CD8-positive, alpha-beta memory T cell (primary cell): ENCODE results near the gene KRT72. TPM values are rescaled to one million over a fixed set of nuclear protein-coding genes. Genes with fewer than 3 reads are reported as not detected.

Experiments
- CTCF ChIA-PET: fragments of 350-600 bp; sonication (Branson Sonifier 250); formaldehyde crosslinking; loops from one replicate; lab custom pipeline; 2021; ENCODE audit warnings: antibody characterized with exemption; lab: Charles Lee
- POLR2A ChIA-PET: fragments of 350-600 bp; sonication (Branson Sonifier 250); formaldehyde crosslinking; loops from one replicate; lab custom pipeline; 2021; ENCODE audit warnings: antibody characterized with exemption; lab: Charles Lee
- DNase-seq, 5 donors: peaks; one replicate each; pipeline versions ENCODE4 v3.0.0 to v3.0.0-alpha.2; 2020 to 2022; ENCODE audit warnings: mixed read lengths in 1 of 5
- H3K27ac ChIP-seq: one replicate; pipeline ENCODE4 v1.7.0; 2013; ENCODE audit warnings: low read depth, mild to moderate bottlenecking, low read length, moderate library complexity
- H3K27me3 ChIP-seq: 2 replicates; pipeline ENCODE4 v1.7.0; 2013; ENCODE audit warnings: low read length, mild to moderate bottlenecking; ENCODE audit not compliant: insufficient read depth, poor library complexity, severe bottlenecking
- H3K36me3 ChIP-seq: 2 replicates; pipeline ENCODE4 v1.7.0; 2013; ENCODE audit warnings: mild to moderate bottlenecking, low read length, moderate library complexity; ENCODE audit not compliant: insufficient read depth
- H3K4me1 ChIP-seq: 2 replicates; pipeline ENCODE4 v1.7.0; 2013; ENCODE audit warnings: mild to moderate bottlenecking, low read length, moderate library complexity; ENCODE audit not compliant: insufficient read depth
- H3K4me3 ChIP-seq: 2 replicates; pipeline ENCODE4 v1.7.0; 2013; ENCODE audit warnings: mild to moderate bottlenecking, low read length
- H3K9me3 ChIP-seq: 2 replicates; pipeline ENCODE4 v1.7.0; 2013; ENCODE audit warnings: mild to moderate bottlenecking, low read length
- H3K27ac Mint-ChIP-seq, 8 donors: one replicate each; pipeline ENCODE4 v1.8.0; 2020 to 2021; ENCODE audit warnings: mixed read lengths in 8 of 8, mild to moderate bottlenecking in 6 of 8, inconsistent platforms in 3 of 8, moderate library complexity in 3 of 8
- H3K27me3 Mint-ChIP-seq, 2 donors: one replicate each; pipeline ENCODE4 v1.8.0; 2020 to 2021; ENCODE audit warnings: mixed read lengths in 2 of 2, mild to moderate bottlenecking in 1 of 2, moderate library complexity in 1 of 2
- H3K36me3 Mint-ChIP-seq, 3 donors: one replicate each; pipeline ENCODE4 v1.8.0; 2020 to 2021; ENCODE audit warnings: mixed read lengths in 3 of 3, inconsistent platforms in 1 of 3, mild to moderate bottlenecking in 1 of 3
- H3K4me1 Mint-ChIP-seq, 3 donors: one replicate each; pipeline ENCODE4 v1.8.0; 2020 to 2021; ENCODE audit warnings: mixed read lengths in 3 of 3, inconsistent platforms in 1 of 3, mild to moderate bottlenecking in 1 of 3
- H3K4me3 Mint-ChIP-seq, 7 donors: one replicate each; pipeline ENCODE4 v1.8.0; 2020 to 2021; ENCODE audit warnings: mixed read lengths in 7 of 7, mild to moderate bottlenecking in 6 of 7, moderate library complexity in 4 of 7, inconsistent platforms in 2 of 7
- H3K9me3 Mint-ChIP-seq, 5 donors: one replicate each; pipeline ENCODE4 v1.8.0; 2020 to 2022; ENCODE audit warnings: mixed read lengths in 5 of 5, mild to moderate bottlenecking in 3 of 5, moderate library complexity in 2 of 5, inconsistent platforms in 1 of 5
- polyA plus RNA-seq: library from polyadenylated mRNA; unstranded; fragments of 300-500 nt; fragmentation: Illumina TruSeq; gene quantifications from one replicate; pipeline ENCODE4 v1.2.3, GENCODE V29; 2021
- total RNA-seq, 2 experiments: library from RNA; stranded (reverse); gene quantifications; one replicate each; pipeline ENCODE4 v1.2.3, GENCODE V29; 2021

KRT72 gene
- total and polyA plus RNA-seq, 3 experiments from 2014 or later = not detected

DNA sequence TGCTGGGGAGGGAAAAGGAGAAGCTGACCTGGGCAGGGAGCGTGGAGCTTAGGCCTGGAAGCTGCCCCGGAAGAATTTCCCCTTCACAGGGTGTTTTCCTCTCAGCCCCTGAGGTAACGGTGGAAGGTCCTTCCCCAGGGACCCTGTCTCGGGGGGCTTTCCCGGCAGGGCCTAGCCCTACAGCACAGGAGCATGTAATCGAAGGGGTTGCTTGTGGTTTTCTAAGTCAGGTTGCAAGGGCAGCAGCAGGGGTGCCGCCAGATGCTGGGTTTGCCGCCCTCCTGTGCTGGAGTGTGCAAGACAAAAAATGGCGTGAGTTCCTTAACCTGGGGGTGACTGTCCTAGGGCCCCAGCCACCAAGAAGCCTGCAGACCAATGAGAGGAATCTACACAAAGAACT lies 26.0 kb downstream of the KRT72 start:
- Histone ChIP-seq H3K36me3 (no peaks in the 10 kb centered on the region), H3K9me3 (no peaks in the 10 kb centered on the region), H3K4me1 (peaks cover 4% of the 10 kb centered on the region), H3K27ac (no peak overlapping the region), H3K27me3 (no peaks in the 10 kb centered on the region), H3K4me3 (no peak overlapping the region)
- CTCF ChIA-PET = no interaction called here
- no peak for DNase-seq
- Mint-ChIP-seq H3K4me1 (peaks cover 4% of the 10 kb centered on the region in 3 donors), H3K4me3 (no peak overlapping the region), H3K27ac (no peak overlapping the region), H3K9me3 (no peaks in the 10 kb centered on the region), H3K27me3 (peaks cover 4 to 25% of the 10 kb centered on the region in 2 donors), H3K36me3 (no peaks in the 10 kb centered on the region)
- POLR2A ChIA-PET = no interaction called here

DNA sequence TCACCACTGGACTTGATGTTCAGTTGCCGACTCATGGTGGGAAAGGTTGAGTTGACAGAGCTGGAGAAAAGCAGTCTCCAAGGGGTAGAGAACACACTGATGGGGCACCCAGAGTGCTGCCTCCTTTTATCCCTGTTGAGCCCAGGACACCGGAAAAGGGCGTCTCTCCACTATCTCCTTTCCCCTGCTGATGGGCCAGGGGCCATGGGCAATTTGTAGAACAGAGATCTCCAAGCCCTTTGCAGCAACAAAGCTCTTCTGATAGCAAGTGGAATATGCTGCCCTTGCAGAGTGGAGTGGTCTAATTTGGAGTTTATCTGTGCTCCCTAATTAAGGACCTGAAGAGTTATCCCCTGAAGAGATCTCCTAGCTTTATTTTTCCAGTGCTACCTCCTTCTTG lies 27.5 kb downstream of the KRT72 start, which contains the start of gene KRT74:
Gene KRT74, minus strand, starts transcription at position 101 of the 400 bp plus-strand sequence. Its CDS starts 66 bp downstream, at position 35.
- Histone ChIP-seq H3K36me3 (no peaks in the 10 kb centered on the region), H3K27me3 (no peaks in the 10 kb centered on the region), H3K4me1 (peaks cover under 1% of the 10 kb centered on the region), H3K9me3 (no peaks in the 10 kb centered on the region), H3K4me3 (no peak within 1 kb of the TSS), H3K27ac (no peak within 1 kb of the TSS)
- Mint-ChIP-seq H3K27me3 (peaks cover 4 to 30% of the 10 kb centered on the region in 2 donors), H3K27ac (no peak within 1 kb of the TSS), H3K36me3 (no peaks in the 10 kb centered on the region), H3K4me1 (peaks cover 0 to 6% (median 4%) of the 10 kb centered on the region in 3 donors), H3K9me3 (no peaks in the 10 kb centered on the region), H3K4me3 (no peak within 1 kb of the TSS)
- no peak for DNase-seq
- POLR2A ChIA-PET = no interaction called here
- CTCF ChIA-PET = interaction anchor here (0.8 kb wide), 1 partner anchor 10 kb away, joined by 3 read pairs; no protein-coding TSS in a partner anchor

DNA sequence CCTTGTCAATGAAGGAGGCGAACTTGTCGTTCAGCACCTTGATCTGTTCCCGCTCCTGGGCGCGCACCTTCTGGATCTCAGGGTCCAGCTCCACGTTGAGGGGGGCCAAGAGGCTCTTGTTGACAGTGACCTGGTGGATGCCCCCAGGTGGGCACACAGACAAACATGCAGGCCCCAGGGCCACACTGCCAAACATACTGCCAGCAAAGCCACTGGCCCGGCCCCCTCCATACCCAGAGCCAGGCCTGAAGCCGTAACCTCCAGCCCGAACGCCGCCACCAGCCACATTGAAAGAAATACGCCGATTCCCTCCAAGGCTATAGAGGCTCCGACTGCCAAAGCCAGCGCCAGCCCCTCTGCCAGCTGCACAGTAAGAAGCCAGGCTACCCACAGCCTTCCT lies 28.0 kb downstream of the KRT72 start:
- Mint-ChIP-seq H3K36me3 (no peaks in the 10 kb centered on the region), H3K4me1 (peaks cover 1 to 9% (median 5%) of the 10 kb centered on the region in 3 donors), H3K4me3 (no peak overlapping the region), H3K27me3 (peaks cover 4 to 35% of the 10 kb centered on the region in 2 donors), H3K27ac (no peak overlapping the region), H3K9me3 (no peaks in the 10 kb centered on the region)
- Histone ChIP-seq H3K27ac (no peak overlapping the region), H3K4me3 (no peak overlapping the region), H3K36me3 (no peaks in the 10 kb centered on the region), H3K4me1 (peaks cover 5% of the 10 kb centered on the region), H3K27me3 (no peaks in the 10 kb centered on the region), H3K9me3 (no peaks in the 10 kb centered on the region)
- POLR2A ChIA-PET = no interaction called here
- DNase-seq = no peak
- CTCF ChIA-PET = interaction anchor here (0.8 to 1.8 kb wide), 3 partner anchors 10 to 306 kb away, joined by 3 to 4 read pairs (median 3); partner anchors contain the start of gene KRT5

DNA sequence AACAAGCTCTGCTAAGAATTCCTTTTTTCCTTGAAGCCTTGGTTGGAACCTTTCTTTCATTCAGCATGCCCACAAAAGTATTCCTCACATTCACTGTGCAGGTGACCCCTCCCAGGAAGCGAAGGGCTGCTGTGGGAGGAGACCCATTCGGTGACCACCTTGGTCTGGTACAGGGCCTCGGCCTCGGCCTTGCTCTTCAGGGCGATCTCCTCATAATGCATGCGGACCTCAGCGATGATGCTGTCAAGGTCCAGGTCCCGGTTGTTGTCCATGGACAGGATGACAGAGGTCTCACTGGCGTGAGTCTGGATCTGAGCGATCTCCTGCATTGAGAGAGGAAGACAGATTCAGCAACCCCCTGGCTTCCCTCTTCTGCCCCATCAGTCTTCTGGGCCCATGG lies 30.8 kb downstream of the KRT72 start:
- no peaks in the 10 kb centered on the region for H3K36me3 ChIP-seq
- Mint-ChIP-seq H3K4me3 (peak overlapping the region in 1 of 7 donors; percentile 40), H3K9me3 (no peaks in the 10 kb centered on the region), H3K27me3 (peaks cover 3 to 39% of the 10 kb centered on the region in 2 donors), H3K4me1 (peaks cover 15 to 34% (median 26%) of the 10 kb centered on the region in 3 donors), H3K27ac (no peak overlapping the region), H3K36me3 (no peaks in the 10 kb centered on the region)
- H3K4me3 ChIP-seq = no peak overlapping the region
- ChIA-PET POLR2A (no interaction called here), CTCF (no interaction called here)
- peaks cover 24% of the 10 kb centered on the region for H3K4me1 ChIP-seq
- H3K27ac ChIP-seq = no peak overlapping the region
- no peaks in the 10 kb centered on the region for H3K9me3 ChIP-seq
- DNase-seq = no peak
- H3K27me3 ChIP-seq = no peaks in the 10 kb centered on the region

DNA sequence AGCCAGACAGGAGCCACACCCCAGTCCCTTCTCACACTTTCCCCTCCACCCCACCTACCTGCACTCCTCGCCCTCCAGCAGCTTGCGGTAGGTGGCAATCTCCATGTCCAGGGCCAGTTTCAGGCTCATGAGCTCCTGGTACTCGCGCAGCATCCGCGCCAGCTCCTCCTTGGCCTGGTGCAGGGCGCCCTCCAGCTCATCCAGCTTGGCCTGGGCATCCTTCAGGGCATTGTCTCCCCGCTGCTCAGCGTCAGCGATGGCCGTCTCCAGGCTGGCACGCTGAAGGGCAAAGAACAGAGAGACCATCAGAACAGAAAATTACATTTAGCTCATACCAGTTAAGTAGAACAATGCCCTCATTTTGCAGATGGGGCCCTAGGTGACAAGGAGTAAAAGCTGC lies 33.2 kb downstream of the KRT72 start:
- no peak overlapping the region for H3K4me3 ChIP-seq
- peaks cover 0 to 2% (median 0%) of the 10 kb centered on the region in 3 donors for H3K36me3 Mint-ChIP-seq
- H3K27ac Mint-ChIP-seq = peak overlapping the region in 4 of 8 donors; percentile 1 to 97 (median 89)
- no peaks in the 10 kb centered on the region for H3K9me3 ChIP-seq
- H3K4me1 ChIP-seq = peaks cover 24% of the 10 kb centered on the region
- H3K27ac ChIP-seq = no peak overlapping the region
- no peak for DNase-seq
- peaks cover 15 to 34% (median 26%) of the 10 kb centered on the region in 3 donors for H3K4me1 Mint-ChIP-seq
- H3K36me3 ChIP-seq = no peaks in the 10 kb centered on the region
- H3K27me3 ChIP-seq = no peaks in the 10 kb centered on the region
- H3K27me3 Mint-ChIP-seq = peaks cover 5 to 48% of the 10 kb centered on the region in 2 donors
- ChIA-PET CTCF (no interaction called here), POLR2A (no interaction called here)
- H3K9me3 Mint-ChIP-seq = no peaks in the 10 kb centered on the region
- peak overlapping the region in 1 of 7 donors; percentile 10 for H3K4me3 Mint-ChIP-seq

DNA sequence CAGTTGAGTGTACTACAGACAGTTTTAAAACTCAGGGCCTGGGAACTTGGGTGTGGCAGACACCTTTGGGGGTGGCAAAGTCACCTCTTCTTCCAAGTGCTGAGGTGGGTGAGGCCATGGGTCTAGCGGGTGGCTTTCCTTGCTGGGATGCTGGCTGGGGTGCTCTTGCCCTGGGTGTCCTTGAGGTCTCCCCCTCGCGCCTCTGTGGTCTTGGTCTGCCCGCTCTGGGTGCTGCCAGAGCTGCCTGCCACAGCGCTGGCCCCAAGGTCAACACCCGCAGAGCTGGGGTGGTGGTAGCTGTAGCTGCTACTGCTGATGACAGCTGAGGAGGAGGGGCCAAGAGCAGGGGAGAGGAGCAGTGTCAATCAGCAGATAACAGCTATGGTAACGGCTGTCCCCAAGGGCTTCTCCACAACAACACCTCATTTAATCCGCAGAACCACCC lies 34.4 kb downstream of the KRT72 start:
- Mint-ChIP-seq H3K4me1 (peaks cover 15 to 34% (median 26%) of the 10 kb centered on the region in 3 donors), H3K36me3 (peaks cover 0 to 2% (median 0%) of the 10 kb centered on the region in 3 donors), H3K27me3 (peaks cover 5 to 40% of the 10 kb centered on the region in 2 donors), H3K27ac (peak overlapping the region; percentile 79 to 97 (median 92)), H3K9me3 (no peaks in the 10 kb centered on the region), H3K4me3 (peak overlapping the region; percentile 4 to 77 (median 66))
- DNase-seq = peak; percentile 23 to 85 (median 75)
- Histone ChIP-seq H3K27ac (peak overlapping the region; percentile 82), H3K36me3 (no peaks in the 10 kb centered on the region), H3K9me3 (no peaks in the 10 kb centered on the region), H3K4me1 (peaks cover 24% of the 10 kb centered on the region), H3K27me3 (no peaks in the 10 kb centered on the region), H3K4me3 (no peak overlapping the region)
- POLR2A ChIA-PET = interaction anchor here (0.6 kb wide), 1 partner anchor 11 kb away, joined by 4 read pairs; no protein-coding TSS in a partner anchor
- CTCF ChIA-PET = interaction anchor here (1.0 to 1.4 kb wide), 2 partner anchors 15 to 304 kb away, joined by 3 to 4 read pairs; no protein-coding TSS in a partner anchor

DNA sequence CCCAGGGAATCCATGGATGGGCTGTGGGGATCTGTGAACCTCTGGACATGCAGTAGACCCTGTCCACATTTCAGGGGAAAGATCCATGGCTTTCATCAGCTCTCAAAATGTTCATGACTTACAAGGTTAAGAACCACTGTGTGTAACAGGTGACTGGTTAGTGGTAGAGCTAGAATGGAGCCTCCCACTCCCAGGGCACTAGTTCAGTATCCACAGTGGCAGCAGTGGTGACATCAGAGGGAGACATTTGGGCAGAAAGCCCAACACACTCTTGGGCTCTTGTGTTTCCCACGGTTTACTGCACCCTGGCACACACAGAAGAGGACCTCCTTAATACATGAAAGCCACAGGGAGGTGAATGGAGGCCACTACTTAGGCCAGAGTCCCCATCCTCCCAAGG lies 36.7 kb downstream of the KRT72 start:
- POLR2A ChIA-PET = no interaction called here
- no peaks in the 10 kb centered on the region for H3K9me3 ChIP-seq
- no peak overlapping the region for H3K4me3 ChIP-seq
- DNase-seq = no peak
- no peaks in the 10 kb centered on the region for H3K36me3 ChIP-seq
- Mint-ChIP-seq H3K4me3 (no peak overlapping the region), H3K36me3 (peaks cover 0 to 2% (median 0%) of the 10 kb centered on the region in 3 donors), H3K27me3 (peaks cover 10 to 32% of the 10 kb centered on the region in 2 donors), H3K9me3 (no peaks in the 10 kb centered on the region), H3K4me1 (peaks cover 27 to 45% (median 35%) of the 10 kb centered on the region in 3 donors), H3K27ac (peak overlapping the region in 1 of 8 donors; percentile 43)
- no peak overlapping the region for H3K27ac ChIP-seq
- no peaks in the 10 kb centered on the region for H3K27me3 ChIP-seq
- peaks cover 36% of the 10 kb centered on the region for H3K4me1 ChIP-seq
- CTCF ChIA-PET = no interaction called here

DNA sequence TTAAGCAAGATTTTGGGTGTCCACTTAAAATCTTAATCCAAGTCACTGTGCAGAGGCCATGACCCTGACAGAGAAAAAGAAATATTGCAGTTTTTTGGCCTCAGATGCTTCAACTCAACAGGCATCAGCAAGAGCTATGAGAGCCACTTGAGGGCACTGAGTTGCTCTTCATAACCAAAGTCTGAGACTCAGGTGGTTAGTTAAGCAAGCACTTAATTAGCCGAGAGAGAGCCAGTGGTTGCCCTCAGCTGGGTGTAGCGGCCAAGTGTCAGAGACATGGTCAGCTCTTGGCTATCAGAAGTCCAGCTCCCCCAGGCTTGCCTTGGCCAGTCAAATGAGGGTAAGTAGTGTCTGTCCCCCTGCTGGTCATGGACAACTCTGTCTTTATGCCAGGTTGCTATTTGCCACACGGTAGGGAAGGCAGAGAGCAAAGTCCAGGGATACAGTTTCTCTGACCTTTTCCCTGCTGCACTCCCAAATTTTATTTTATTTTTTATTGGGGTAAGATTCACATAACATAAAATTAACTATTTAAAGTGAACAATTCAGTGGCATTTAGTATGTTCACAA lies 39.3 kb downstream of the KRT72 start:
- POLR2A ChIA-PET = no interaction called here
- peaks cover 34 to 52% (median 43%) of the 10 kb centered on the region in 3 donors for H3K4me1 Mint-ChIP-seq
- no peaks in the 10 kb centered on the region for H3K9me3 Mint-ChIP-seq
- H3K36me3 Mint-ChIP-seq = peaks cover 0 to 2% (median 0%) of the 10 kb centered on the region in 3 donors
- Histone ChIP-seq H3K36me3 (no peaks in the 10 kb centered on the region), H3K4me3 (no peak overlapping the region), H3K4me1 (peaks cover 25% of the 10 kb centered on the region), H3K27ac (no peak overlapping the region), H3K27me3 (no peaks in the 10 kb centered on the region), H3K9me3 (no peaks in the 10 kb centered on the region)
- CTCF ChIA-PET = interaction anchor here (0.8 to 1.3 kb wide), 3 partner anchors 17 to 324 kb away, joined by 3 read pairs; no protein-coding TSS in a partner anchor
- no peak for DNase-seq
- H3K27me3 Mint-ChIP-seq = peaks cover 7 to 19% of the 10 kb centered on the region in 2 donors
- no peak overlapping the region for H3K4me3 Mint-ChIP-seq
- H3K27ac Mint-ChIP-seq = peak overlapping the region in 1 of 8 donors; percentile 39
